AG04449 (cell line): ENCODE data around the gene DLEC1.

Experiments used
- CTCF ChIA-PET: fragments of 350-600 bp; formaldehyde crosslinking; extraction: SDS; loops from one replicate; lab custom pipeline; 2021; ENCODE audit warnings: antibody characterized with exemption; lab: Yijun Ruan, JAX
- POLR2A ChIA-PET: fragments of 400-600, 350-600 bp; formaldehyde crosslinking; extraction: SDS; loops from one replicate; lab custom pipeline; 2020; ENCODE audit warnings: antibody characterized with exemption, inconsistent platforms; lab: Yijun Ruan, JAX
- DNase-seq: peaks from one replicate; pipeline ENCODE4 v3.0.0-alpha.2; 2010; ENCODE audit warnings: low read depth, low spot score
- H3K4me3 ChIP-seq: 2 replicates; pipeline ENCODE4 v1.5.1; 2011; ENCODE audit warnings: low read depth, mild to moderate bottlenecking, control low read depth, low read length
- TF ChIP-seq, protein P1 (sequence below): IDR thresholded peaks from one replicate; pipeline ENCODE4 v1.5.1; 2011; ENCODE audit warnings: mild to moderate bottlenecking, moderate library complexity, low read length, control low read depth, inconsistent platforms; ENCODE audit not compliant: insufficient read depth; ENCODE audit errors: missing control alignments

DLEC1 gene

DNA sequence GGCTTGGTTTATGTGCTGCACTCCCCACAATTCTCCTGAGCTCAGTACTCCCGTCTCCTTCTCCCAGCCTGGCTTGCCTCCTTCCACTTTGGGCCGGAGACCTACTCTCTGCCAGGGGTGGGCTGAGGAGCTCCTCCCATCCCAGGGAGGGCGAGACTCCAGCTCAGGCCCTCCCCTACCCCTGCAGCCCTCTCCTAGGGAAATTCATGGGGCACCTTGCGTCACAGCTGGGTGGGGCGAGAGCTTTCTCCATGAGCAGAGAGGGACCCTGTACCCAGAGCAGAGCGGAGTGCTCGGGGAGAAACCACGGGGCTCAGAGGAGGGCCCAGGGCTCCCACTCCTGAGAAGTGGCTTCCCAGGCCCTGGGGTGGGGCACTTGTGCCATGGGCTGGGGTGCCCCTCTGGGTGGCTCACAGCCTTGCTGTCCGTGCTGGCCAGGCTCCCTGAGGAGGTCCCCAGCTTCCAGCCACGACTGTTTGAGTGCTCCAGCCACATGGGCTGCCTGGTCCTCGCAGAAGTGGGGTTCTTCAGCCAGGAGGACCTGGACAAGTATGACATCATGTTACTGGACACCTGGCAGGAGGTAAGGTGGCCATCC, 35.1 kb upstream of the DLEC1 start:
- TF ChIP-seq, protein P1, sequence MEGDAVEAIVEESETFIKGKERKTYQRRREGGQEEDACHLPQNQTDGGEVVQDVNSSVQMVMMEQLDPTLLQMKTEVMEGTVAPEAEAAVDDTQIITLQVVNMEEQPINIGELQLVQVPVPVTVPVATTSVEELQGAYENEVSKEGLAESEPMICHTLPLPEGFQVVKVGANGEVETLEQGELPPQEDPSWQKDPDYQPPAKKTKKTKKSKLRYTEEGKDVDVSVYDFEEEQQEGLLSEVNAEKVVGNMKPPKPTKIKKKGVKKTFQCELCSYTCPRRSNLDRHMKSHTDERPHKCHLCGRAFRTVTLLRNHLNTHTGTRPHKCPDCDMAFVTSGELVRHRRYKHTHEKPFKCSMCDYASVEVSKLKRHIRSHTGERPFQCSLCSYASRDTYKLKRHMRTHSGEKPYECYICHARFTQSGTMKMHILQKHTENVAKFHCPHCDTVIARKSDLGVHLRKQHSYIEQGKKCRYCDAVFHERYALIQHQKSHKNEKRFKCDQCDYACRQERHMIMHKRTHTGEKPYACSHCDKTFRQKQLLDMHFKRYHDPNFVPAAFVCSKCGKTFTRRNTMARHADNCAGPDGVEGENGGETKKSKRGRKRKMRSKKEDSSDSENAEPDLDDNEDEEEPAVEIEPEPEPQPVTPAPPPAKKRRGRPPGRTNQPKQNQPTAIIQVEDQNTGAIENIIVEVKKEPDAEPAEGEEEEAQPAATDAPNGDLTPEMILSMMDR: no peak
- ChIA-PET POLR2A (no interaction called here), CTCF (interaction anchor here (0.6 to 4.7 kb wide), 27 partner anchors 10 to 479 kb away, joined by 3 to 40 read pairs (median 3); partner anchors contain the start of gene PLCD1)
- H3K4me3 ChIP-seq: no peak overlapping the region
- DNase-seq: no peak

DNA sequence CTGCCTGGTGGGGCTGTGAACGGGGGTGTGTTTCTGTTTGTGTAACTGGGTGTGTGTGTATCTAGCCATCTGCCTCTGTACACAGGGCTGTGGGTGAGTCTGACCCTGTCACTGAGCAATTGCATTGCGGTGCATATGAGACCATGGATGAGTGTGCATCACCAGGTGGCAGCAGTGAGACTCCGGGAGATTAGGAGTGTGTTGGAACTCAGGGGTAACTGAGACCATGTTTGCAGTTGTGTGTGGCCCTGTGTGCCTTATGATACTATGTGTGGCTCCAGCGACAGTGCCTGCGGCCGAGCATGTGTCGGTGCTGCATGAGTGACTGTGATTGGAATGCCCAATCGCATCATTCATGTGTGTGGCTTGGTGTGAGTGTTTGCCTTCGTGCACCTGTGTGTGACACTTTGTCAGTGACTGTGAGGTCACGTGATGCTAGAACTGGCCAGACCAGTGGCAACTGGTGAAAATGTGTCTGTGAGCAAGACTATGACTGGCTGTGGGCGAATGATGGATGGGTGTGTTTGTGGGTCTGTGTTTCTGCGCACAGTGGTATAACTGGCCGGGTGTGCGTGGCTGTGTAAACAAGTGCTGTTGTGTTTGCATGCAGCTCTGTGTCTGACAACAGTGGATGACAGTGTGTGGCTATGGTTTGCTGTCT, 34.5 kb upstream of the DLEC1 start:
- no peak for DNase-seq
- TF ChIP-seq, protein P1: peak; percentile 75
- no peak overlapping the region for H3K4me3 ChIP-seq
- ChIA-PET CTCF (interaction anchor here (0.7 to 4.7 kb wide), 21 partner anchors 8 to 476 kb away, joined by 3 to 40 read pairs (median 4); no protein-coding TSS in a partner anchor), POLR2A (no interaction called here)

DNA sequence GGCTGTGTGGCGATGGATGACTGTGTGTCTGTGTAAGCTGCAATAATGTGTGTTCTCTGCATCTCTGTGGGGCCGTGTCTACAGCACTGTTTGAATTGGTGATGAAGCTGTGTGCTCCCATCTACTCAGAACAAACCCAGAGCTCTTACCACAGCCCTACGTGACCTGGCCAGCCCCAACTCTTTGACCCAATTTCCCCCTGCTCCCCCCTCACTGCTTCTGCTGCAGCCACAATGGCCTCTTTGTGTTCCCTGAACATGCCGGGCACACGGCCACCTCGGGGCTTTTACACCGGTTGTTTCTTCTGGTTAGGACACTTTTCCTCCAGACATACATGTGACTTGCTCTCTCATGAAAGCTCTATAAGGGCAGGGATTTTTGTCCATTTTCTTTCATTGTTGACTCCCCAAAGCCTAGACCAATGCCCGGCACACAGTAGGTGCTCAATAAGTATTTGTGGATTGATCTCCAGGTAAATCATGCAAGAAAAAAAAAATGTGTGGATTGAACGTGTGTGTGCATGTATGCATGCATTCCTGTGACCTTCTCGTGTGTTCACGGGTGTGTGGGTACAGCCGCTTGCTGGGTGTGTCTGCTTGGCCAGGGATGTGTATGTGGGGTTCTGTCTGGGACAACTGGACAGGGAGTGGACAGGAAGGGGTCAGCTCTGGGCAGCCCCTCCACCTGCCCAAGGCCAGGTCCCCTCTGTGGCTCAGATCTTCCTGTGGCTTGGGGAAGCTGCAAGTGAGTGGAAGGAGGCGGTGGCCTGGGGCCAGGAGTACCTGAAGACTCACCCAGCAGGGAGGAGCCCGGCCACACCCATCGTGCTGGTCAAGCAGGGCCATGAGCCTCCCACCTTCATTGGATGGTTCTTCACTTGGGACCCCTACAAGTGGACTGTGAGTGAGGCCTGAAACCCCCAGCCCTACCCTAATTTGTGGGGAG, 33.7 kb upstream of the DLEC1 start:
- no peak overlapping the region for H3K4me3 ChIP-seq
- TF ChIP-seq, protein P1: no peak
- no peak for DNase-seq
- POLR2A ChIA-PET: no interaction called here
- CTCF ChIA-PET: interaction anchor here (1.0 to 4.7 kb wide), 7 partner anchors 8 to 475 kb away, joined by 3 to 40 read pairs (median 8); no protein-coding TSS in a partner anchor

DNA sequence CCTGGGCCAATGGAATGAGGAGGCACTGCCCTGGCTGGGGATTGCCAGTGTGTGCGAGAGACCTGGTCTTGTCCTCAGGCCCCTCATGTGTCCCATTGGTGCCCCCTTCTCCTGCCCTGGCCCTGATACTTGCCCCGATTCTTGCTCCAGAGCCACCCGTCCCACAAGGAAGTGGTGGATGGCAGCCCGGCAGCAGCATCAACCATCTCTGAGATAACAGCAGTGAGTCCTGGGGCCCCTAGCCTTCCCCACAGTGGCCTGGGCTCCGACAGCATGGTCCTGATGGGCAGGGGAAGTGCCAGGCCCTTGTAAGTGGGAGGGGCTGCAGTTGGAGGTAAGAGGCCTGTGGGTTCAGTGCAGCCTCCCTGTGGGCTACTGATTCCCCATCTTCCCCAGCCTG, 33.0 kb upstream of the DLEC1 start:
- TF ChIP-seq, protein P1: no peak
- DNase-seq: no peak
- H3K4me3 ChIP-seq: no peak overlapping the region
- CTCF ChIA-PET: interaction anchor here (0.7 to 3.2 kb wide), 3 partner anchors 8 to 338 kb away, joined by 3 to 8 read pairs (median 5); no protein-coding TSS in a partner anchor
- POLR2A ChIA-PET: no interaction called here

DNA sequence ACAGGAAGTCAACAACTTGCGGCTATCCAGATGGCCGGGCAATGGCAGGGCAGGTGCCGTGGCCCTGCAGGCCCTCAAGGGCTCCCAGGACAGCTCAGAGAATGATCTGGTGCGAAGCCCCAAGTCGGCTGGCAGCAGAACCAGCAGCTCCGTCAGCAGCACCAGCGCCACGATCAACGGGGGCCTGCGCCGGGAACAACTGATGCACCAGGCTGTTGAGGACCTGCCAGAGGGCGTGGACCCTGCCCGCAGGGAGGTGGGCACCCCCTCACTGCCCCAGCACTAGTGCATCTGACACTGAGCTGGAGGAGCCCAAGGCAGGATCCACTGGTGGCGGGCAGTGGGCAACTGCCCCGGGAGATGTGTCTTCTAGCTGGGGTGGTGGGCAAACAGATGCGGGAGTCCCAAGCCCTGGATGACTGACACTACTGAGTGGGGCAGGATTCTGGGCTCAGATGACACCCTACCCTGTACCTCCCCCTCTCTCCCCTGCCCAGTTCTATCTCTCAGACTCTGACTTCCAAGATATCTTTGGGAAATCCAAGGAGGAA, 32.5 kb upstream of the DLEC1 start:
- no peak for DNase-seq
- TF ChIP-seq, protein P1: no peak
- no peak overlapping the region for H3K4me3 ChIP-seq
- POLR2A ChIA-PET: no interaction called here
- CTCF ChIA-PET: interaction anchor here (0.7 to 1.5 kb wide), 4 partner anchors 11 to 473 kb away, joined by 3 to 6 read pairs (median 4); no protein-coding TSS in a partner anchor
